Measurements from ENCODE around the gene TMEM74B.
A peak's percentile ranks its signal among the peaks of the same experiment; 100 is the strongest.

Gene TMEM74B

DNA sequence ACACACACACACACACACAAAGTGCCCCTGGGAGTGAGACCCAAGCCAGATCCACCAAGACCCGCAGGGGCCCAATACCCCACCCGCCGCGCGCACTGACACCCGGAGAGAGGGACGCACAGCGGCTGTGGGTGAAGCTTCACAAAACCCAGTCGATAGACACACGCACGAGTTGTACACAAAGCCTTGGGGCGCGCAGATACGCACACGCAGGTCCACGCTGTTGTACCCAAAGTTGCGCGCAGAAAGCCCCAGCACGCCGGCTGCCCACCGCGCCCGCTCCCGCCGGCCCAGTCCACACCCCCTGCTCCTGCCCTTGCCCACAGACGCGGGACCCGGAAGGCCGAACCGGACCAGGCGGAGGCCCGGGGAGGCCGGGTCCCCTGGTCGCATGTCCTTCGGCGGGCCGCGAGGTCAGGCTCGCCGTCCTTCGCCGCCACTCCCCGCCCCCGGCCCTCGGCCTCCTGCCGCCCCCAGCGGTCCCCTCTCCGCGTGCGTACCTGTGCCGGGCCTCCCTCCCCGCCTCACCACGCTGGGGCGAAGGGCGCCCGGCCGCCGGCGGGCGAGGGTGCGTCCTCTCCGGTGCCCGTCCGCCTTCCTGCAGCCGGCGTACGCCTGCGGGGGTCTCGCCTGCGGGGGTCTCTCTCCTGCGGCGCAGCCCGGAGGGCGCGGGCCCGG lies at the start of gene TMEM74B:
Gene TMEM74B (minus strand): TSS at position 344 of the 678 bp plus-strand sequence. CDS start 1,180 bp downstream, outside the sequence.
- Histone ChIP-seq H3K9me3 (ENCODE audit: severe bottlenecking) (no peaks in the 10 kb centered on the region), H3K27ac (no peak within 1 kb of the TSS), H3K27me3 (ENCODE audit: insufficient read depth, low read depth, severe bottlenecking) (peaks cover 13% of the 10 kb centered on the region), H3K36me3 (no peaks in the 10 kb centered on the region), H3K4me3 (ENCODE audit: low read depth, low read length) (peak within 1 kb of the TSS; percentile 48)
- peak; percentile 24 for DNase-seq
- TF ChIP-seq, protein P1, sequence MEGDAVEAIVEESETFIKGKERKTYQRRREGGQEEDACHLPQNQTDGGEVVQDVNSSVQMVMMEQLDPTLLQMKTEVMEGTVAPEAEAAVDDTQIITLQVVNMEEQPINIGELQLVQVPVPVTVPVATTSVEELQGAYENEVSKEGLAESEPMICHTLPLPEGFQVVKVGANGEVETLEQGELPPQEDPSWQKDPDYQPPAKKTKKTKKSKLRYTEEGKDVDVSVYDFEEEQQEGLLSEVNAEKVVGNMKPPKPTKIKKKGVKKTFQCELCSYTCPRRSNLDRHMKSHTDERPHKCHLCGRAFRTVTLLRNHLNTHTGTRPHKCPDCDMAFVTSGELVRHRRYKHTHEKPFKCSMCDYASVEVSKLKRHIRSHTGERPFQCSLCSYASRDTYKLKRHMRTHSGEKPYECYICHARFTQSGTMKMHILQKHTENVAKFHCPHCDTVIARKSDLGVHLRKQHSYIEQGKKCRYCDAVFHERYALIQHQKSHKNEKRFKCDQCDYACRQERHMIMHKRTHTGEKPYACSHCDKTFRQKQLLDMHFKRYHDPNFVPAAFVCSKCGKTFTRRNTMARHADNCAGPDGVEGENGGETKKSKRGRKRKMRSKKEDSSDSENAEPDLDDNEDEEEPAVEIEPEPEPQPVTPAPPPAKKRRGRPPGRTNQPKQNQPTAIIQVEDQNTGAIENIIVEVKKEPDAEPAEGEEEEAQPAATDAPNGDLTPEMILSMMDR (IDR thresholded peaks at IDR 0.05; ENCODE audit: low read depth, low read length) = no peak

DNA sequence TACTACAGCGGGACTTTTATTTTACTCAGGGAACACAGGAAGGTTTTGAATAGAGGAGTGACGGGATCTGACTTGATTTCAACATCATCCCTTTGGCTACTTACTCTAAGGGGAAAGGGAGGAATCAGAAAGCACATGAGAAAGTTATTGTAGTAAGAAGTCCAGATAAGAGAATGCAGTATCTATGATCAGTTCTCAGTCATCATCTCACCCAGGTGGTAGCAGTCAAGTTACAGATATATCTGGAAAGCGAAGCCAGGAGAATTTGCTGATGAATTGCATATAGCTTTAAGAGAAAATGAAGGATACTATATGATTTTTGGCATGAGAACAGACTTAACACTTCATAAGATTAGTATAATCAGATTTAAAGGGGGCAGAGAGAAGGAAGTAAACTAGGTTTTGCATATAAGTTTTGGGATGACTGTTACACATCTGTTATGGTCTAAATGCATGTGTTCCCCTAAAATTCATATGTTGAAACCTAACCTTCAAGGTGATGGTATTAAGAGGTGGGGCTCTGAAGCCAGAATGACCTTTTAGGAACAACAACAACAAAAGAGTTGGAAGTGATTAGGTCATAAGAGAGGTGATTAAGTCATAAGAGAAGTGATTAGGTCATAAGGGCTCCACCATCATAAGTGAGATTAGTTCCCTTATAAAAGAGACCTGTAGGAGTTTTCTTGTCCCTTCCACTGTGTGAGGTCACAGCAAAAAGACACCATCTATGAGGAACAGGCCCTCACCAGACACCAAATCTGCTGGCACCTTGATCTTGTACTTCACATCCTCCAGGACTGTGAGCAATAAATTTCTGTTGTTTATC lies 47.7 kb upstream of the TMEM74B start:
- H3K27me3 ChIP-seq (ENCODE audit: insufficient read depth, low read depth, severe bottlenecking) = no peaks in the 10 kb centered on the region
- no peak overlapping the region for H3K4me3 ChIP-seq (ENCODE audit: low read depth, low read length)
- H3K36me3 ChIP-seq = no peaks in the 10 kb centered on the region
- no peak overlapping the region for H3K27ac ChIP-seq
- no peaks in the 10 kb centered on the region for H3K9me3 ChIP-seq (ENCODE audit: severe bottlenecking)
- TF ChIP-seq, protein P1 (IDR thresholded peaks at IDR 0.05; ENCODE audit: low read depth, low read length) = no peak
- no peak for DNase-seq

- Histone ChIP-seq H3K4me3 (ENCODE audit: low read depth, low read length) (no peak overlapping the region), H3K9me3 (ENCODE audit: severe bottlenecking) (no peaks in the 10 kb centered on the region), H3K27me3 (ENCODE audit: insufficient read depth, low read depth, severe bottlenecking) (no peaks in the 10 kb centered on the region), H3K27ac (no peak overlapping the region), H3K36me3 (no peaks in the 10 kb centered on the region)
- TF ChIP-seq, protein P1 (IDR thresholded peaks at IDR 0.05; ENCODE audit: low read depth, low read length) = no peak
- no peak for DNase-seq
Observed at GRCh38 chr20:1229541-1229940, 44.8 kb upstream of the TMEM74B start.

DNA sequence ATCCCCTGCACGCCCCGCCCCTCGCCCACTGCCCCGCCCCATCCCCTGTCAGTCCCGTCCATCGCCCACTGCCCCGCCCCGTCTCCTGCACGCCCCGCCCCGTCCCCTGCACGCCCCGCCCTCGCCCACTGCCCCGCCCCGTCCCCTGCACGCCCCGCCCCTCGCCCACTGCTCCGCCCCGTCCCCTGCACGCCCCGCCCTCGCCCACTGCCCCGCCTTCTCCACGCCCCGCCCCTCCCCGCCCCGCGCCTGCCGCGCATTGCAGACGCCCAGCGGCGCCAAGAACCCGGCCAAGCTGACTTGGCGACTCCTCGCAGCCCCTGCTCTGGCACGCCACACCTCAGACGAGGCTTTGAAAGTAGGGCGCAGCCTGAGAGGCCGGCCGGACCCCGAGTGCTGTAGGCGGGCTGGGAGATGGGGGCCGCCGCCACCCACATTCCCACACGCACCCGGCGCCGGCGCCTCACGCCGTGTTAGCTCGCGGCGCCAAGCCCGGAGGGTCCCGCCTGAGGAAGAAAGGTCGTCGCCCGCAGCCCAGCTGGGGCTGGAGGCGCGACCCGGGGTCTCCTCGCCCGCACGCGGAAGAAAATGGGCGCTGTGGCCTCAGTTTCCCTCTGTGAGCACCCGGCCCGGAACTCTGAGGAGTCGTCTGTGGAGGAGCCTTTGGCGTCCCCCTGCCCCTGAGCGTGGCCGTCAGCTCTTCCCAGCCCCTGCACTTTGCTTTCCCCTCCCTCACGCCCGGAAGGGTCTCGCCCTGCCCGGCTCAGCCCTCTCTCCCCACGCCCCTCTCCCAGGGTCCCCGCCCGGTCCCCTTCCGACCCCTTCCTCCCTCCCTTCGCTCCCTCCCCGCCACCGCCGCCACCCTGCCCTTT lies 41.2 kb upstream of the TMEM74B start, which contains the start of gene RAD21L1:
Gene RAD21L1 (plus strand): TSS at position 262 of the 872 bp plus-strand sequence. CDS start 2,410 bp downstream, outside the sequence.
- Histone ChIP-seq H3K4me3 (ENCODE audit: low read depth, low read length) (peak within 1 kb of the TSS; percentile 84), H3K27ac (peak within 1 kb of the TSS; percentile 58)
- DNase-seq = peak; percentile 87

GRCh38 chr20:1225263-1225782 lies 40.5 kb upstream of the TMEM74B start:
- Histone ChIP-seq H3K27me3 (ENCODE audit: insufficient read depth, low read depth, severe bottlenecking) (no peaks in the 10 kb centered on the region), H3K36me3 (no peaks in the 10 kb centered on the region), H3K27ac (no peak overlapping the region), H3K9me3 (ENCODE audit: severe bottlenecking) (peaks cover 12% of the 10 kb centered on the region), H3K4me3 (ENCODE audit: low read depth, low read length) (peak overlapping the region; percentile 44)
- TF ChIP-seq, protein P1 (IDR thresholded peaks at IDR 0.05; ENCODE audit: low read depth, low read length) = no peak
- DNase-seq = no peak

More for the DNA sequence above, 41.2 kb upstream of the TMEM74B start, which contains the start of gene RAD21L1:
- Histone ChIP-seq H3K9me3 (ENCODE audit: severe bottlenecking) (peaks cover 12% of the 10 kb centered on the region), H3K27me3 (ENCODE audit: insufficient read depth, low read depth, severe bottlenecking) (no peaks in the 10 kb centered on the region), H3K36me3 (no peaks in the 10 kb centered on the region)
- TF ChIP-seq, protein P1 (IDR thresholded peaks at IDR 0.05; ENCODE audit: low read depth, low read length) = no peak

Measured in WERI-Rb-1 (cell line).